K562 (cell line): ENCODE data around the gene OR2C3.

Source experiments
- DLX4 ChIP-seq: fragments of 250-450 bp; sonication (Bioruptor Pico); IDR thresholded peaks from 2 replicates; pipeline ENCODE4 v1.6.1; 2021; ENCODE audit warnings: mild to moderate bottlenecking
- ERF ChIP-seq: fragments of 450-650 bp; formaldehyde crosslinking; IDR thresholded peaks from 2 replicates; pipeline ENCODE4 v1.4.0; 2020; ENCODE audit warnings: mild to moderate bottlenecking, mixed read lengths
- SNIP1 ChIP-seq: fragments of 450-650 bp; IDR thresholded peaks from 2 replicates; pipeline ENCODE4 v1.7.1; 2017; ENCODE audit warnings: low read depth, mild to moderate bottlenecking
- TF ChIP-seq, protein P1 (sequence below): fragments of 450-650 bp; IDR thresholded peaks from 2 replicates; pipeline ENCODE4 v1.6.1; 2017; ENCODE audit warnings: antibody characterized with exemption, mild to moderate bottlenecking
- TF ChIP-seq, protein P2 (sequence below), 3 experiments: IDR thresholded peaks in 2 of 3; conservative IDR thresholded peaks in 1 of 3; 2 replicates each; pipeline ENCODE4 v1.5.1; 2011 to 2012; ENCODE audit warnings: low read length in 3 of 3, mild to moderate bottlenecking in 3 of 3, control low read depth in 2 of 3, improper control_type of control experiment in 1 of 3, inconsistent platforms in 1 of 3, low read depth in 1 of 3, mixed read lengths in 1 of 3, moderate library complexity in 1 of 3; ENCODE audit not compliant: insufficient read depth in 2 of 3

- TF ChIP-seq, protein P1, sequence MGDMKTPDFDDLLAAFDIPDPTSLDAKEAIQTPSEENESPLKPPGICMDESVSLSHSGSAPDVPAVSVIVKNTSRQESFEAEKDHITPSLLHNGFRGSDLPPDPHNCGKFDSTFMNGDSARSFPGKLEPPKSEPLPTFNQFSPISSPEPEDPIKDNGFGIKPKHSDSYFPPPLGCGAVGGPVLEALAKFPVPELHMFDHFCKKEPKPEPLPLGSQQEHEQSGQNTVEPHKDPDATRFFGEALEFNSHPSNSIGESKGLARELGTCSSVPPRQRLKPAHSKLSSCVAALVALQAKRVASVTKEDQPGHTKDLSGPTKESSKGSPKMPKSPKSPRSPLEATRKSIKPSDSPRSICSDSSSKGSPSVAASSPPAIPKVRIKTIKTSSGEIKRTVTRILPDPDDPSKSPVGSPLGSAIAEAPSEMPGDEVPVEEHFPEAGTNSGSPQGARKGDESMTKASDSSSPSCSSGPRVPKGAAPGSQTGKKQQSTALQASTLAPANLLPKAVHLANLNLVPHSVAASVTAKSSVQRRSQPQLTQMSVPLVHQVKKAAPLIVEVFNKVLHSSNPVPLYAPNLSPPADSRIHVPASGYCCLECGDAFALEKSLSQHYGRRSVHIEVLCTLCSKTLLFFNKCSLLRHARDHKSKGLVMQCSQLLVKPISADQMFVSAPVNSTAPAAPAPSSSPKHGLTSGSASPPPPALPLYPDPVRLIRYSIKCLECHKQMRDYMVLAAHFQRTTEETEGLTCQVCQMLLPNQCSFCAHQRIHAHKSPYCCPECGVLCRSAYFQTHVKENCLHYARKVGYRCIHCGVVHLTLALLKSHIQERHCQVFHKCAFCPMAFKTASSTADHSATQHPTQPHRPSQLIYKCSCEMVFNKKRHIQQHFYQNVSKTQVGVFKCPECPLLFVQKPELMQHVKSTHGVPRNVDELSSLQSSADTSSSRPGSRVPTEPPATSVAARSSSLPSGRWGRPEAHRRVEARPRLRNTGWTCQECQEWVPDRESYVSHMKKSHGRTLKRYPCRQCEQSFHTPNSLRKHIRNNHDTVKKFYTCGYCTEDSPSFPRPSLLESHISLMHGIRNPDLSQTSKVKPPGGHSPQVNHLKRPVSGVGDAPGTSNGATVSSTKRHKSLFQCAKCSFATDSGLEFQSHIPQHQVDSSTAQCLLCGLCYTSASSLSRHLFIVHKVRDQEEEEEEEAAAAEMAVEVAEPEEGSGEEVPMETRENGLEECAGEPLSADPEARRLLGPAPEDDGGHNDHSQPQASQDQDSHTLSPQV = no peak
- TF ChIP-seq DLX4 (CRISPR knock-in tag) (no peak), ERF (CRISPR knock-in tag) (no peak), SNIP1 (no peak)
- TF ChIP-seq, protein P2, sequence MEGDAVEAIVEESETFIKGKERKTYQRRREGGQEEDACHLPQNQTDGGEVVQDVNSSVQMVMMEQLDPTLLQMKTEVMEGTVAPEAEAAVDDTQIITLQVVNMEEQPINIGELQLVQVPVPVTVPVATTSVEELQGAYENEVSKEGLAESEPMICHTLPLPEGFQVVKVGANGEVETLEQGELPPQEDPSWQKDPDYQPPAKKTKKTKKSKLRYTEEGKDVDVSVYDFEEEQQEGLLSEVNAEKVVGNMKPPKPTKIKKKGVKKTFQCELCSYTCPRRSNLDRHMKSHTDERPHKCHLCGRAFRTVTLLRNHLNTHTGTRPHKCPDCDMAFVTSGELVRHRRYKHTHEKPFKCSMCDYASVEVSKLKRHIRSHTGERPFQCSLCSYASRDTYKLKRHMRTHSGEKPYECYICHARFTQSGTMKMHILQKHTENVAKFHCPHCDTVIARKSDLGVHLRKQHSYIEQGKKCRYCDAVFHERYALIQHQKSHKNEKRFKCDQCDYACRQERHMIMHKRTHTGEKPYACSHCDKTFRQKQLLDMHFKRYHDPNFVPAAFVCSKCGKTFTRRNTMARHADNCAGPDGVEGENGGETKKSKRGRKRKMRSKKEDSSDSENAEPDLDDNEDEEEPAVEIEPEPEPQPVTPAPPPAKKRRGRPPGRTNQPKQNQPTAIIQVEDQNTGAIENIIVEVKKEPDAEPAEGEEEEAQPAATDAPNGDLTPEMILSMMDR (IDR thresholded peaks at IDR 0.05 in 2 of 3, conservative IDR thresholded peaks at IDR 0.05 in 1 of 3; ENCODE audit: insufficient read depth in 2 of 3, low read depth in 1 of 3, low read length in 3 of 3) = no peak
These were observed 25.5 kb upstream of the OR2C3 start for GRCh38 chr1:247561711-247562110.
